NCI-H1694 treated with DMSO at 0.1 percent for 48 hours (cell line): ENCODE data around the gene HOATZ.

Experiments
- DNase-seq: peaks from one replicate; lab custom pipeline; 2025; lab: John Stamatoyannopoulos, UW

HOATZ gene

GRCh38 chr11:111514216-111515031, at the start of gene HOATZ:
Gene HOATZ, plus strand, starts transcription at chr11:111514778. Its CDS starts 7 bp downstream, at chr11:111514785.
- DNase-seq, result no peak

GRCh38 chr11:111465400-111465799, 49.2 kb upstream of the HOATZ start:
- DNase-seq, result no peak

- DNase-seq, result no peak
Observed at GRCh38 chr11:111466615-111467014, 48.0 kb upstream of the HOATZ start.

GRCh38 chr11:111469200-111469599, 45.4 kb upstream of the HOATZ start:
- DNase-seq, result no peak

GRCh38 chr11:111472228-111472627, 42.4 kb upstream of the HOATZ start:
- DNase-seq, result no peak

- DNase-seq, result no peak
Observed at GRCh38 chr11:111474432-111474831, 40.1 kb upstream of the HOATZ start.

GRCh38 chr11:111476366-111476765, 38.2 kb upstream of the HOATZ start:
- DNase-seq, result no peak

- no peak for DNase-seq
Observed at GRCh38 chr11:111476956-111477355, 37.6 kb upstream of the HOATZ start.

- DNase-seq, result no peak
Observed at GRCh38 chr11:111477898-111478297, 36.7 kb upstream of the HOATZ start.

GRCh38 chr11:111479666-111480065, 34.9 kb upstream of the HOATZ start:
- DNase-seq, result no peak

- DNase-seq, result no peak
Observed at GRCh38 chr11:111483431-111483830, 31.1 kb upstream of the HOATZ start.

GRCh38 chr11:111490496-111490895, 24.1 kb upstream of the HOATZ start:
- no peak for DNase-seq

- DNase-seq, result no peak
Observed at GRCh38 chr11:111494040-111494439, 20.5 kb upstream of the HOATZ start.

- no peak for DNase-seq
Observed at GRCh38 chr11:111499483-111499882, 15.1 kb upstream of the HOATZ start.

- no peak for DNase-seq
Observed at GRCh38 chr11:111500481-111500880, 14.1 kb upstream of the HOATZ start.

- DNase-seq, result no peak
Observed at GRCh38 chr11:111502611-111503010, 12.0 kb upstream of the HOATZ start.

GRCh38 chr11:111510311-111510710, 4.3 kb upstream of the HOATZ start:
- DNase-seq, result no peak

- DNase-seq, result no peak
Observed at GRCh38 chr11:111512296-111513239, 2.0 kb upstream of the HOATZ start, which contains the start of gene BTG4. Gene BTG4, minus strand, starts transcription at chr11:111512386. Its CDS starts 13,610 bp downstream, at chr11:111498776.

GRCh38 chr11:111513240-111513605, 1.4 kb upstream of the HOATZ start:
- no peak for DNase-seq

GRCh38 chr11:111515591-111515990, 1.0 kb downstream of the HOATZ start:
- no peak for DNase-seq

GRCh38 chr11:111518668-111519067, 4.1 kb downstream of the HOATZ start:
- no peak for DNase-seq

GRCh38 chr11:111520560-111520959, 6.0 kb downstream of the HOATZ start:
- DNase-seq, result no peak

GRCh38 chr11:111521135-111521534, 6.6 kb downstream of the HOATZ start:
- no peak for DNase-seq
